HepG2 (cell line): ENCODE data around the gene ANAPC16. TPM values are rescaled to one million over a fixed set of nuclear protein-coding genes. Genes with fewer than 3 reads are reported as not detected.

Experiments used
- ATAC-seq: fragments of 200-7000 bp; cut with Tn5 transposase; 3 replicates; pipeline ENCODE4 v1.9.1; 2020; ENCODE audit warnings: mild to moderate bottlenecking, moderate library complexity
- BruUV-seq: library from RNA; stranded (reverse); fragments of 400-500 nt; replicated peaks from 2 replicates; lab custom pipeline; 2021; lab: Mats Ljungman, UMichigan
- CTCF ChIA-PET: fragments of 300-600 bp; formaldehyde crosslinking; extraction: SDS; loops from one replicate; lab custom pipeline; 2021; ENCODE audit warnings: low total read pairs, inconsistent platforms, low intra/inter-chr PET ratio; lab: Yijun Ruan, JAX
- POLR2A ChIA-PET: fragments of 350-600 bp; sonication (Branson Sonifier 250); formaldehyde crosslinking; loops from one replicate; lab custom pipeline; 2020; ENCODE audit warnings: antibody characterized with exemption, inconsistent platforms; lab: Yijun Ruan, JAX
- DNase-seq: peaks from one replicate; pipeline ENCODE4 v3.0.0-alpha.2; 2015; ENCODE audit warnings: low spot score
- FAIRE-seq: peaks from 3 replicates; lab custom pipeline; 2011; peaks lifted over from hg19 to GRCh38; lab: Jason Lieb, UNC
- H2AFZ ChIP-seq: one replicate; pipeline ENCODE4 v1.6.1; 2011; ENCODE audit warnings: low read length, inconsistent platforms
- H3K27ac ChIP-seq: fragments of 300-600 bp; 3 replicates; pipeline ENCODE4 v1.8.0; 2011; ENCODE audit warnings: mixed run types, mild to moderate bottlenecking, mixed read lengths, low read length, inconsistent platforms; ENCODE audit not compliant: insufficient read depth; ENCODE audit errors: extremely low read length
- H3K27me3 ChIP-seq, 2 experiments: fragments of 200-600 bp in 1 of 2; 2 replicates in 1 of 2; 3 replicates in 1 of 2; pipeline versions ENCODE4 v1.6.0 to v1.8.0; 2011; ENCODE audit warnings: low read length in 2 of 2, mild to moderate bottlenecking in 2 of 2, moderate library complexity in 2 of 2, inconsistent platforms in 1 of 2; ENCODE audit not compliant: insufficient read depth in 2 of 2, control insufficient read depth in 1 of 2
- H3K36me3 ChIP-seq, 2 experiments: fragments of 200-600 bp in 1 of 2; replicated peaks in 1 of 2; 2 replicates in 1 of 2; 3 replicates in 1 of 2; pipeline versions ENCODE4 v1.5.1 to v1.8.0; 2011; ENCODE audit warnings: low read length in 2 of 2, inconsistent platforms in 1 of 2; ENCODE audit not compliant: insufficient read depth in 2 of 2, control insufficient read depth in 1 of 2
- H3K4me1 ChIP-seq: 2 replicates; pipeline ENCODE4 v1.5.1; 2012; ENCODE audit warnings: low read length, inconsistent platforms; ENCODE audit not compliant: insufficient read depth
- H3K4me2 ChIP-seq: 2 replicates; pipeline ENCODE4 v1.6.0; 2011; ENCODE audit warnings: low read depth, low read length, inconsistent platforms
- H3K4me3 ChIP-seq, 3 experiments: fragments of 200-600 bp in 1 of 3; sonication (generic), shearing (Covaris generic) in 1 of 3; replicated peaks in 1 of 3; 2 replicates each; pipeline ENCODE4 v1.5.1; 2011 to 2016; ENCODE audit warnings: low read length in 3 of 3, inconsistent platforms in 2 of 3, low read depth in 2 of 3, mild to moderate bottlenecking in 2 of 3, control low read depth in 1 of 3, mixed read lengths in 1 of 3; ENCODE audit not compliant: insufficient read depth in 1 of 3
- H3K79me2 ChIP-seq: one replicate; pipeline ENCODE4 v1.6.1; 2011; ENCODE audit warnings: low read length, inconsistent platforms; ENCODE audit not compliant: insufficient read depth
- H3K9ac ChIP-seq: 2 replicates; pipeline ENCODE4 v1.6.0; 2011; ENCODE audit warnings: mild to moderate bottlenecking, low read depth, low read length, inconsistent platforms; ENCODE audit not compliant: insufficient read depth
- H3K9me3 ChIP-seq: 2 replicates; pipeline ENCODE4 v1.5.1; 2012; ENCODE audit warnings: mild to moderate bottlenecking, low read length
- H4K20me1 ChIP-seq: 2 replicates; pipeline ENCODE4 v1.6.0; 2011; ENCODE audit warnings: inconsistent platforms, mild to moderate bottlenecking, low read length, moderate library complexity; ENCODE audit not compliant: insufficient read depth
- AGO2 ChIP-seq: fragments of 200-400 bp; formaldehyde crosslinking; optimal IDR thresholded peaks from 2 replicates; pipeline ENCODE3; 2017; ENCODE audit warnings: mild to moderate bottlenecking, low read depth, low read length, moderate library complexity
- ATM ChIP-seq: fragments of 450-650 bp; IDR thresholded peaks from 2 replicates; pipeline ENCODE4 v1.7.1; 2017; ENCODE audit warnings: mild to moderate bottlenecking, borderline replicate concordance
- DR1 ChIP-seq: sonication (generic); formaldehyde crosslinking; IDR thresholded peaks from 2 replicates; pipeline ENCODE4 v1.8.0; 2021; ENCODE audit warnings: mild to moderate bottlenecking, missing genetic modification reagents, inconsistent platforms
- GABPB1 ChIP-seq: IDR thresholded peaks from 2 replicates; pipeline ENCODE4 v1.6.1; 2016; ENCODE audit warnings: mild to moderate bottlenecking, missing genetic modification reagents, moderate library complexity, missing compliant biosample characterization
- GFI1 ChIP-seq: sonication (generic); formaldehyde crosslinking; IDR thresholded peaks from 2 replicates; pipeline ENCODE4 v1.5.0; 2020; ENCODE audit warnings: missing genetic modification reagents, mild to moderate bottlenecking, borderline replicate concordance
- HHEX ChIP-seq: IDR thresholded peaks from 2 replicates; pipeline ENCODE4 v1.6.1; 2016; ENCODE audit warnings: control low read depth
- IRX3 ChIP-seq: sonication (generic); formaldehyde crosslinking; IDR thresholded peaks from 2 replicates; pipeline ENCODE4 v1.8.1; 2023; ENCODE audit warnings: mild to moderate bottlenecking, low read depth, missing genetic modification reagents, borderline replicate concordance
- JUN ChIP-seq: sonication (generic); formaldehyde crosslinking; IDR thresholded peaks from 2 replicates; pipeline ENCODE4 v1.4.0; 2020; ENCODE audit warnings: mild to moderate bottlenecking, missing genetic modification reagents
- MBD4 ChIP-seq: IDR thresholded peaks from 2 replicates; pipeline ENCODE4 v1.6.1; 2012; ENCODE audit warnings: low read length, inconsistent platforms, borderline replicate concordance
- MEIS2 ChIP-seq: sonication (generic); formaldehyde crosslinking; IDR thresholded peaks from 2 replicates; pipeline ENCODE4 v1.9.0; 2021; ENCODE audit warnings: mild to moderate bottlenecking, missing genetic modification reagents
- RBM22 ChIP-seq: fragments of 200-400 bp; formaldehyde crosslinking; optimal IDR thresholded peaks from 2 replicates; pipeline ENCODE3; 2017; ENCODE audit warnings: mild to moderate bottlenecking, low read length, moderate library complexity
- SIX1 ChIP-seq: sonication (generic); formaldehyde crosslinking; IDR thresholded peaks from 2 replicates; pipeline ENCODE4 v1.4.0; 2020; ENCODE audit warnings: missing genetic modification reagents, borderline replicate concordance
- U2AF1 ChIP-seq: fragments of 200-400 bp; formaldehyde crosslinking; optimal IDR thresholded peaks from 2 replicates; pipeline ENCODE3; 2017; ENCODE audit warnings: mild to moderate bottlenecking, low read depth, low read length
- ZC3H13 ChIP-seq: sonication (generic); formaldehyde crosslinking; IDR thresholded peaks from 2 replicates; pipeline ENCODE4 v1.8.1; 2023; ENCODE audit warnings: mild to moderate bottlenecking, missing genetic modification reagents, moderate library complexity
- ZMAT3 ChIP-seq: sonication (generic); formaldehyde crosslinking; conservative IDR thresholded peaks from 2 replicates; pipeline ENCODE4 v1.7.0; 2021; ENCODE audit warnings: missing genetic modification reagents
- ZNF224 ChIP-seq: sonication (generic); formaldehyde crosslinking; IDR thresholded peaks from 2 replicates; pipeline ENCODE4 v1.5.0; 2020; ENCODE audit warnings: mild to moderate bottlenecking, missing genetic modification reagents
- ZNF460 ChIP-seq: sonication (generic); formaldehyde crosslinking; IDR thresholded peaks from 2 replicates; pipeline ENCODE4 v1.5.1; 2020; ENCODE audit warnings: missing genetic modification reagents, mild to moderate bottlenecking, borderline replicate concordance
- ZNF816 ChIP-seq: sonication (generic); formaldehyde crosslinking; IDR thresholded peaks from 2 replicates; pipeline ENCODE4 v1.8.0; 2022; ENCODE audit warnings: missing genetic modification reagents, mild to moderate bottlenecking, borderline replicate concordance
- WGBS: methylation state at CpG from one replicate; pipeline ENCODE4 v1.1.6; 2017; ENCODE audit warnings: low lambda C conversion rate; 5-methylcytosine and 5-hydroxymethylcytosine counted together
- in situ Hi-C: cut with HindIII; loops from 2 replicates; pipeline ENCODE4 v1.10.0; 2017; ENCODE audit warnings: low pct_unique_long_range_greater_than_20kb; ENCODE audit not compliant: extremely low pct_ligation_motif_present
- intact Hi-C: fragments of 100-400 bp; cut with micrococcal nuclease; formaldehyde crosslinking; loops from one replicate; pipeline ENCODE4 v1.10.0; 2022; ENCODE audit not compliant: unreplicated experiment
- polyA plus RNA-seq, 8 experiments: library from polyadenylated mRNA; depleted of rRNA in 3 of 8; stranded (reverse) in 7 of 8; unstranded in 1 of 8; fragments of >200 nt; fragmentation: Illumina TruSeq in 4 of 8; extraction: Trizol in 4 of 8; gene quantifications; 2 replicates each; pipeline versions ENCODE4 v1.2.1 to v1.2.3, GENCODE V29; 2011 to 2016; ENCODE audit warnings: low read depth in 4 of 8, missing spikeins in 1 of 8, mixed read lengths in 1 of 8; ENCODE audit not compliant: insufficient read depth in 1 of 8
- total RNA-seq, 5 experiments: library from RNA; depleted of rRNA; stranded (reverse); fragments of >200 nt; fragmentation: Illumina TruSeq; extraction: Trizol; gene quantifications; 2 replicates each; pipeline ENCODE4 v1.2.3, GENCODE V29; 2016; ENCODE audit warnings: low read depth in 1 of 5
- TF ChIP-seq, protein P1 (sequence below): sonication (generic); formaldehyde crosslinking; IDR thresholded peaks from 2 replicates; pipeline ENCODE4 v1.8.0; 2022; ENCODE audit warnings: mild to moderate bottlenecking, missing genetic modification reagents; ENCODE audit not compliant: insufficient replicate concordance
- TF ChIP-seq, protein P2 (sequence below): sonication (generic); formaldehyde crosslinking; IDR thresholded peaks from 2 replicates; pipeline ENCODE4 v1.5.1; 2020; ENCODE audit warnings: missing genetic modification reagents, mild to moderate bottlenecking, borderline replicate concordance
- TF ChIP-seq, protein P3 (sequence below): sonication (generic); formaldehyde crosslinking; IDR thresholded peaks from 2 replicates; pipeline ENCODE4 v1.4.0; 2020; ENCODE audit warnings: missing genetic modification reagents, borderline replicate concordance

ANAPC16 gene
- total and polyA plus RNA-seq, 2 of the 13 experiments (the other 11 are each of a cell fraction or from before 2014, with no cell fraction given) = 74.8 to 89.4 TPM

DNA sequence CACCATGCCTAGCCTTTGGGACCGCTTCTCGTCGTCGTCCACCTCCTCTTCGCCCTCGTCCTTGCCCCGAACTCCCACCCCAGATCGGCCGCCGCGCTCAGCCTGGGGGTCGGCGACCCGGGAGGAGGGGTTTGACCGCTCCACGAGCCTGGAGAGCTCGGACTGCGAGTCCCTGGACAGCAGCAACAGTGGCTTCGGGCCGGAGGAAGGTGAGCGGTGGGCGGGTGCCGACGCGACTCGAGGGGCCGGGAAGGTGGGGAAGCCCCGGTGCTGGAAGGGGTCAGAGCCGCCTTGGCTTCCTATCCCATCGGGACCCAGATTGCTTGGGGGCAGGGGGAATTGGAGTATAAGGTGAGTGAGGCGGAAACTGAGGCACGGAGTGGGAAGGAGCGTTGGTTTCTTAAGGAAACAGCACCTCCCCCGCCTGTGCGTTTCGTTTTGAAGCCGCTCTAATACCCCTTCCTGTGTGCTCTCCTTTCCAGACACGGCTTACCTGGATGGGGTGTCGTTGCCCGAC lies 58.5 kb downstream of the ANAPC16 start:
- no peaks in the 10 kb centered on the region; a peak in 1 of 5 replicates for H3K27me3 ChIP-seq
- DNase-seq = no peak
- 0% methylated on average over 18 of the region's 40 CpGs for WGBS
- H2AFZ ChIP-seq = no peak overlapping the region
- ATAC-seq = no peak
- H3K79me2 ChIP-seq = peaks cover 23% of the 10 kb centered on the region
- in situ Hi-C loops (no loop called here), intact Hi-C loops (no loop called here)
- BruUV-seq = TSS peak; percentile 85
- no peak for FAIRE-seq
- H3K4me2 ChIP-seq = peak overlapping the region; percentile 97
- POLR2A ChIA-PET = interaction anchor here (0.9 to 8.5 kb wide), 28 partner anchors 9 to 243 kb away, joined by 3 to 322 read pairs (median 14); partner anchors contain the start of genes ANAPC16, ASCC1 and DNAJB12
- peak overlapping the region; percentile 81 to 99 (median 98) for H3K4me3 ChIP-seq
- H4K20me1 ChIP-seq = peaks cover 26% of the 10 kb centered on the region
- H3K9me3 ChIP-seq = no peaks in the 10 kb centered on the region
- CTCF ChIA-PET = interaction anchor here (1.9 kb wide), 1 partner anchor 54 kb away, joined by 9 read pairs; no protein-coding TSS in a partner anchor
- H3K4me1 ChIP-seq = peaks cover 65% of the 10 kb centered on the region
- H3K27ac ChIP-seq = peak overlapping the region; percentile 76
- peak overlapping the region; percentile 93 for H3K9ac ChIP-seq
- peaks cover 2 to 13% of the 10 kb centered on the region in 2 experiments; a peak in 3 of 5 replicates for H3K36me3 ChIP-seq
- TF ChIP-seq, protein P1, sequence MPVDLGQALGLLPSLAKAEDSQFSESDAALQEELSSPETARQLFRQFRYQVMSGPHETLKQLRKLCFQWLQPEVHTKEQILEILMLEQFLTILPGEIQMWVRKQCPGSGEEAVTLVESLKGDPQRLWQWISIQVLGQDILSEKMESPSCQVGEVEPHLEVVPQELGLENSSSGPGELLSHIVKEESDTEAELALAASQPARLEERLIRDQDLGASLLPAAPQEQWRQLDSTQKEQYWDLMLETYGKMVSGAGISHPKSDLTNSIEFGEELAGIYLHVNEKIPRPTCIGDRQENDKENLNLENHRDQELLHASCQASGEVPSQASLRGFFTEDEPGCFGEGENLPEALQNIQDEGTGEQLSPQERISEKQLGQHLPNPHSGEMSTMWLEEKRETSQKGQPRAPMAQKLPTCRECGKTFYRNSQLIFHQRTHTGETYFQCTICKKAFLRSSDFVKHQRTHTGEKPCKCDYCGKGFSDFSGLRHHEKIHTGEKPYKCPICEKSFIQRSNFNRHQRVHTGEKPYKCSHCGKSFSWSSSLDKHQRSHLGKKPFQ (CRISPR knock-in tag) = no peak
- TF ChIP-seq MBD4 (no peak; the same call in 1 of the 2 replicates), GABPB1 (CRISPR knock-in tag) (no peak), HHEX (CRISPR knock-in tag) (no peak), ZMAT3 (CRISPR knock-in tag) (0 out of 2 replicates have a peak, but pooled peaks have one; percentile 7), U2AF1 (no peak), DR1 (CRISPR knock-in tag) (no peak), ZNF224 (no peak), ZC3H13 (CRISPR knock-in tag) (0 out of 2 replicates have a peak, but pooled peaks have one; percentile 67), IRX3 (CRISPR knock-in tag) (no peak), SIX1 (CRISPR knock-in tag) (no peak), ZNF816 (CRISPR knock-in tag) (peak; percentile 92; the same call in 1 of the 2 replicates), RBM22 (peak; percentile 92), AGO2 (peak; percentile 97), JUN (no peak), ZNF460 (CRISPR knock-in tag) (no peak), MEIS2 (no peak), GFI1 (CRISPR knock-in tag) (0 out of 2 replicates have a peak, but pooled peaks have one; percentile 20), ATM (no peak)
- TF ChIP-seq, protein P2, sequence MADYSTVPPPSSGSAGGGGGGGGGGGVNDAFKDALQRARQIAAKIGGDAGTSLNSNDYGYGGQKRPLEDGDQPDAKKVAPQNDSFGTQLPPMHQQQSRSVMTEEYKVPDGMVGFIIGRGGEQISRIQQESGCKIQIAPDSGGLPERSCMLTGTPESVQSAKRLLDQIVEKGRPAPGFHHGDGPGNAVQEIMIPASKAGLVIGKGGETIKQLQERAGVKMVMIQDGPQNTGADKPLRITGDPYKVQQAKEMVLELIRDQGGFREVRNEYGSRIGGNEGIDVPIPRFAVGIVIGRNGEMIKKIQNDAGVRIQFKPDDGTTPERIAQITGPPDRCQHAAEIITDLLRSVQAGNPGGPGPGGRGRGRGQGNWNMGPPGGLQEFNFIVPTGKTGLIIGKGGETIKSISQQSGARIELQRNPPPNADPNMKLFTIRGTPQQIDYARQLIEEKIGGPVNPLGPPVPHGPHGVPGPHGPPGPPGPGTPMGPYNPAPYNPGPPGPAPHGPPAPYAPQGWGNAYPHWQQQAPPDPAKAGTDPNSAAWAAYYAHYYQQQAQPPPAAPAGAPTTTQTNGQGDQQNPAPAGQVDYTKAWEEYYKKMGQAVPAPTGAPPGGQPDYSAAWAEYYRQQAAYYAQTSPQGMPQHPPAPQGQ (CRISPR knock-in tag) = 0 out of 2 replicates have a peak, but pooled peaks have one; percentile 13
- TF ChIP-seq, protein P3, sequence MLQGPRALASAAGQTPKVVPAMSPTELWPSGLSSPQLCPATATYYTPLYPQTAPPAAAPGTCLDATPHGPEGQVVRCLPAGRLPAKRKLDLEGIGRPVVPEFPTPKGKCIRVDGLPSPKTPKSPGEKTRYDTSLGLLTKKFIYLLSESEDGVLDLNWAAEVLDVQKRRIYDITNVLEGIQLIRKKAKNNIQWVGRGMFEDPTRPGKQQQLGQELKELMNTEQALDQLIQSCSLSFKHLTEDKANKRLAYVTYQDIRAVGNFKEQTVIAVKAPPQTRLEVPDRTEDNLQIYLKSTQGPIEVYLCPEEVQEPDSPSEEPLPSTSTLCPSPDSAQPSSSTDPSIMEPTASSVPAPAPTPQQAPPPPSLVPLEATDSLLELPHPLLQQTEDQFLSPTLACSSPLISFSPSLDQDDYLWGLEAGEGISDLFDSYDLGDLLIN (CRISPR knock-in tag) = no peak
